Thyroid gland (tissue), 4 donors: ENCODE measurements around the gene OOSP2.

Experiments used
- CTCF ChIP-seq, 6 experiments: fragments of 200-600 bp in 3 of 6; fragments of 450-650 bp in 3 of 6; sonication (generic) in 3 of 6; IDR thresholded peaks; one replicate each; pipeline ENCODE4 v1.5.1; 2016 to 2019; ENCODE audit warnings: antibody characterized with exemption in 6 of 6, mild to moderate bottlenecking in 2 of 6, inconsistent platforms in 1 of 6, moderate library complexity in 1 of 6
- POLR2A ChIP-seq, 2 donors: fragments of 450-650 bp; IDR thresholded peaks; one replicate each; pipeline ENCODE4 v1.6.1; 2017; ENCODE audit warnings: antibody characterized with exemption in 2 of 2, mild to moderate bottlenecking in 2 of 2, moderate library complexity in 1 of 2

DNA sequence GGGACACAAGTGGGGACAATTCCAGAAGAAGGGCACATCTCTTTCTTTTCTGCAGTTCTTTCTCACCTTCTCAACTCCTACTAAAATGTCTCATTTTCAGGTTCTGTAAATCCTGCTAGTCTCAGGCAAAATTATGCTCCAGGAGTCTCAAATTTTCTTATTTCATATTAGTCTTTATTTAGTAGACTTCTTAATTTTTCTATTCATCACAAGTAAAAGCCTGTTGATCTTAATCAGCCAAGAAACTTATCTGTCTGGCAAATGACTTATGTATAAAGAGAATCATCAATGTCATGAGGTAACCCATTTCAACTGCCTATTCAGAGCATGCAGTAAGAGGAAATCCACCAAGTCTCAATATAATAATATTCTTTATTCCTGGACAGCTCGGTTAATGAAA, 48.2 kb downstream of the OOSP2 start, which contains the start of gene MS4A2:
- TF ChIP-seq CTCF (IDR thresholded peaks at IDR 0.05) (no peak), POLR2A (IDR thresholded peaks at IDR 0.05) (no peak)
